Right ventricle myocardium superior (tissue), 1 donor: ENCODE data around the gene BEST2. TPM values are rescaled to one million over a fixed set of nuclear protein-coding genes. Genes with fewer than 3 reads are reported as not detected.
A peak's percentile ranks its signal among the peaks of the same experiment; 100 is the strongest.

Source experiments
- ATAC-seq: fragments of 200-7000 bp; cut with Tn5 transposase; one replicate; pipeline ENCODE4 v1.9.1; 2020; ENCODE audit warnings: mild to moderate bottlenecking; ENCODE audit not compliant: poor library complexity
- DNase-seq: peaks from one replicate; pipeline ENCODE4 v3.0.0-alpha.2; 2020
- intact Hi-C: fragments of 100-400 bp; cut with DNase I; formaldehyde crosslinking; loops from one replicate; pipeline ENCODE4 v1.11.2; 2022
- total RNA-seq: library from RNA; stranded (reverse); fragmentation: NEBNext Ultra II Directional; extraction: Animal tissue kit (Norgen Biotek cat#: 25700); gene quantifications from one replicate; pipeline ENCODE4 v1.2.1, GENCODE V29; 2021
- donor health status: DM: no; HTN: yes; CAD: no; lungs with severe emphysema.

BEST2 gene
- total RNA-seq, 1 donor from 2014 or later: not detected

DNA sequence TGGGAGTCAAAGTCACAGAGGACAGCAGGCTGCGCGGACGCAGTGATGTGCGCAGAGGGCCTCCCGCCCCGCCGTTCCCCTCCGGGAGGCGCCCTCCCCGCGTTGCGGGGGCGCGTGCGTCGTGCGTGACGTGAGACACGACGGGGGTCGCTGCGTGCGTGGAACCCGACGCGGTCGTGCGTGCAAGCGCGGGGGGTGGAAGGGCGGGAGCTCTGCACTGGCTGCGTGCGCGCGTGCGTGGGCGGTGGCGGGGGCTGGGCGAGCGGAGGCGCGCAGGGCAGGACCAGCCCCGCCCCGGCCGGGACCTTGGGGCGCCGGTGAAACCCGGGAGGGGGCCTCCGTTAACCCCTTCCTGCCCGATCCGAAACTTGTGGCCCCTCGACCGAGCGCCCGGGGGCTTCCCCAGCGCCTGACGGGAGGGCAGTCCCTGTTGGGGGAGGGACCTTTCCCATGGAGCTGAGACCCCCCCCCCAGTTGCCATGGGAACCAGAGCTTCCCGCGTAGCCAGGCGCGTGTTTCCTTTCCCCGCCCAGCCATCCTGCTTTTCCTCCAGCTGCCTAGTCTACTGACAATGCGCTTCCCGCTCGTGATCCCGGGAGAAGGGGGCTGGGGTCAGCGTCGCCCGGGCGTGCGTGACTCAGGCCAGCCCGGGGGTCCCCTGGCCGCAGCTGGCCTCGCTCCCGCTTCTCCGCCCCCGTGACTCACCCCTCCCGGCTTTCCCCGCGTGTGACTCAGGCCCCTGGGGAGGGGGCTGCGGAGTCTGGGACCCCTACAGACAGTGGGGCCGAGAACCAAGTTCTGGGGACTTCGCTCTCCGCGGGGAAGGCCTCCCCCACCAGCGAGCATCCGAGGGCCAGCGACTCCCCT, 31.1 kb downstream of the BEST2 start:
- intact Hi-C loops: no loop called here
- peak; percentile 95 for DNase-seq
- ATAC-seq: peak; percentile 76

DNA sequence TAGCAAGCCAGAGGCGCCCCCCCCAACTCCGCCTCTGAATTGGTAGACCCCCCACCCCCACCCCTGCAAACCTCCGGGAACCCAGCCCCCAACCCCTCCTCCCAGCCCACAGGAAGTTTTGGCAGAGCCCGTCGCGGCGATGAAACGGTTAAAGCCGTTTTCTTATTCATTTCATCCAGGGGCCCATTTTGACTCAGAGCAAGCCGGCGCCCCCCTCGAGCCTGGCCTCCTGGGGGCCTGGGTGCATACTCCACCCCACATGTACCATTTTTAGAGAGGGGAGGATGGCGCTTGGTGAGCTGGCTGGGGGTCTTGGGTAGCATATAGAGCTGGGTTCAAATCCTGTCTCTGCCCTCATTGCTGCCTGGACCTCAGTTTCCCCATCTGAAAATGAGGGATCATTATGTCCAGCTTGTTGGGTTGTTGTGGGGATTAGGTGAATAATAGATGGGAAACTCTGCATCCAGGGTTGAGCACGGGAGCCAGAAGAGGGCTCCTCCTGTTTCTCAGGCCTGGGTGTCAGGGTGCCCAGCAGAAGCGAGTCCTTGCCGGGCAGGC, 31.8 kb downstream of the BEST2 start:
- intact Hi-C loops: no loop called here
- ATAC-seq (no peak), DNase-seq (no peak)

DNA sequence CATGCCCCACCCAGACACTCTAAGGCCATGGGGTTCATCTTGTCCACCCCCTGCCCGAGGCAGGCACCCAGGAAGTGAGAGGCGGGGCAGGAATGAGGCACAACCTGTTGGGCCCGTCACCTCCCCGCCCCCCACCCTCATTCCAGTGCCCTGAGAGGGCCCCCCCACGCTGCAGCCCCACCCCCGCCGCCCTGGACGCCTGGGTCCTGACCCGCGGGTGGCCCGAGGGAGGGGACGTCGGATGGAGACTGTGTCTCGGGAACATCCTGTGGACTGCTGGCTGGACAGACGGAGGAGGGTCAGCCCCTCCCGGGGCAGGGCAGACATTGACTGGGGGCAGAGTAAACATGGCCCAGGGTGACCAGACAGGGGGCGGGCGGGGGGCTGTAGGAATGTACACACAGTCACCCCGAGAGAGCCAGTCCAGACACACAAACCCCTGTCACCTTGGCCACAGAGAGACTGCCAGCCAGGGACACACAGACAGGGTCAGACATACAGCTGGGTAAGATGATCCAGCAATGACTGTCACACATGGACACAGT, 32.3 kb downstream of the BEST2 start:
- DNase-seq (peak; percentile 65), ATAC-seq (no peak)
- intact Hi-C loops: no loop called here

- ATAC-seq: no peak
- no peak for DNase-seq
- intact Hi-C loops: no loop called here
Measured at GRCh38 chr19:12784394-12784870, 32.8 kb downstream of the BEST2 start.

DNA sequence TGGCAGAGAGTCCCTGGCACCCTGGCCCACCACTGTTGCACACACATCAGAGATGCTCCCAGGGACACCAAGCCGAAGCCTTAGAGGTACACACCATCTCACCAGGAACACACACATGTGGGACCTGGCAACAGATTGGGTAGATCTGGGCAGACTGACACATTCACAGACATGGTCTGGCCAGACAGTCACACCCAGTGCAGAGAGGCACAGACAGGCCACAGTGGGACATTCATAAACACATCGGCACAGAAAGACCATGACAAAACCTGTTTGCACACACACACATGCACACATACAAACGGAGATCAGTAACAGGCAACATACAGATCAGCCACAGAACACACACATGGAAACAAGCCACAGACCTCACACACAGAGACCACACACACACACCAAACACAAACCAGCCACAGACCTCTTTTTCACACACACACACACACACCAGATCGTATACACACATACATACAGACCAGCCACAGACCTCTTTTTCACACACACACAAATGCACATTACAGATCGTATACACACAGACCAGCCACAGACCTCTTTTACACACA, 33.4 kb downstream of the BEST2 start:
- ATAC-seq (no peak), DNase-seq (no peak)
- intact Hi-C loops: no loop called here

DNA sequence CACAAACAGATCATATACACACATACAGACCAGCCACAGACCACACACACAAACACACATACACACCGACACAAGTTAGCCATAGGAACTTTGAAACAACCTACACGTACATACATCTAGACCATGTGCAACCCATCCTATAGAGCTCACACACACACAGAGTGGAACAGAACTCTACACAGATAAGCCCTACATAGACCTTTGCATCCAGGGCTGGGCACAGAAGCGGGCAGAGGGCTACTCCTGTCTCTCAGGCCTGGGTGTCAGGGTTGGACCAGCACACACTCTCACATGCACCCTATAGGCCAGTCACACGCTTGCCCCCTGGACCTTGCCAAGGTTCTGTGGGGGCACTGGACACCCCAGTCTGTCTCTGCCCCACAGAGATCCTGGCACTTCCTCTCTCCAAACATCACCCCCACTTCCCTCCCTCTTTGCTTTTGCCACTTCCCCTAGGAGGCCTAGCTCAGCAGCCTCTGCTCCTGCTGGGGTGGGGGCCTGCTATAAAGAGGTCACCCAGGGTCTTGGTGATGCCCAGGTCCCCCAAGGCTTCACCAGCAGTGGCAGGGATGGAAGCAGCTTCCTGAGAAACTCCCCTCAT, 33.9 kb downstream of the BEST2 start:
- DNase-seq: no peak
- intact Hi-C loops: no loop called here
- no peak for ATAC-seq

- intact Hi-C loops: no loop called here
- ATAC-seq: peak; percentile 0
- DNase-seq: peak; percentile 83
Measured at GRCh38 chr19:12786141-12786870, 34.7 kb downstream of the BEST2 start.

- DNase-seq (no peak), ATAC-seq (no peak)
- intact Hi-C loops: no loop called here
Measured at GRCh38 chr19:12786952-12787351, 35.4 kb downstream of the BEST2 start.

- DNase-seq (no peak), ATAC-seq (no peak)
- intact Hi-C loops: no loop called here
Measured at GRCh38 chr19:12787458-12787857, 35.9 kb downstream of the BEST2 start.

DNA sequence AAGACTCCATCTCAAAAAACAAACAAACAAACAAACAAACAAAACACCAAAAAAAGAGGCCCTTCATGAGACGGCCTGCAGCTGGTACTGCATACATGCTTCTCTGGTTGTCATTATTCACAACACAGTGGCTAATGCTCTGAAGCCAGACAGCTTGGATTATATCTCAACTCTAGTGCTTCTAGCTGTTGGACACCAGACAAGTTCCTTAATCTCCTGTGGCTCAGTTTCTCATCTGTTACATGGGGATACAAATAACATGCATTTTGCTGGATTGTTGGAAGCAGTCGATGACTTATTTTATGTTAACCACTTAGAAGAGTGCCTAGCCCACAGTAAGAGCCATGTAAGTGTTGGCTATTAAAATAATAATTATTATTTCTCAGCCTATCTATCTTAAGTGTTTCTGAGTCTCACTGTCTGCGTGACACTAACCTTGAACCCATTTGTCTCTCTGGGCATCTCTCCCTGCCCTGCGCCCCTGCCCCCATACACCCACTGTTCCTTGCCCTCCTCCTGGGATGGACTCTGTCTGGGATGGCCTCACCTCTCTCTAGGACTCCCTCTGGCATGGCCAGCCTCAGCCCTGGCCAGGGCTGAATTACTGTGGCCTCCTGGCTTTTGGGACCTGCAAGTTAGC, 36.6 kb downstream of the BEST2 start:
- DNase-seq: no peak
- no peak for ATAC-seq
- intact Hi-C loops: no loop called here

DNA sequence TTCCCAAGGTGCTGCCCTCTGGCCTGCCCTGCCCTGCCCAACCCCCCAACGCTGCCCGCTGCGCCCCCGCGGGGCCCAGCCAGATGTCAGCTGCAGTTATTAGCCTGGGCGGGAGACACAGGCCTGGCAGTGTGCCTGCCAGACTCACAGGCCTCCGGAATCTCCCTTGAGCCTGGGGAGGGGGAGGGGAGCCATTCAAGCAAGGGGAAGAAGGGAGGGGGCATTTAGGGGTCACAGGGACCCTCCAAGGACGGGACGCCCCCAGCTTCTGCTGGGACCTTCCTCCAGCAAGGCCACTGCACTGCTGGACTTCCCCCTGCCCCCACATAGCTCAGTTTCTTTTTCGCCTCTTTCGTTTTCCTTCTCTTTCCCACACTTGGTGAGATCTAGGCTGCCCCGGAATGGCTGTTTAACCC, 37.1 kb downstream of the BEST2 start:
- DNase-seq (peak; percentile 92), ATAC-seq (no peak)
- intact Hi-C loops: no loop called here

DNA sequence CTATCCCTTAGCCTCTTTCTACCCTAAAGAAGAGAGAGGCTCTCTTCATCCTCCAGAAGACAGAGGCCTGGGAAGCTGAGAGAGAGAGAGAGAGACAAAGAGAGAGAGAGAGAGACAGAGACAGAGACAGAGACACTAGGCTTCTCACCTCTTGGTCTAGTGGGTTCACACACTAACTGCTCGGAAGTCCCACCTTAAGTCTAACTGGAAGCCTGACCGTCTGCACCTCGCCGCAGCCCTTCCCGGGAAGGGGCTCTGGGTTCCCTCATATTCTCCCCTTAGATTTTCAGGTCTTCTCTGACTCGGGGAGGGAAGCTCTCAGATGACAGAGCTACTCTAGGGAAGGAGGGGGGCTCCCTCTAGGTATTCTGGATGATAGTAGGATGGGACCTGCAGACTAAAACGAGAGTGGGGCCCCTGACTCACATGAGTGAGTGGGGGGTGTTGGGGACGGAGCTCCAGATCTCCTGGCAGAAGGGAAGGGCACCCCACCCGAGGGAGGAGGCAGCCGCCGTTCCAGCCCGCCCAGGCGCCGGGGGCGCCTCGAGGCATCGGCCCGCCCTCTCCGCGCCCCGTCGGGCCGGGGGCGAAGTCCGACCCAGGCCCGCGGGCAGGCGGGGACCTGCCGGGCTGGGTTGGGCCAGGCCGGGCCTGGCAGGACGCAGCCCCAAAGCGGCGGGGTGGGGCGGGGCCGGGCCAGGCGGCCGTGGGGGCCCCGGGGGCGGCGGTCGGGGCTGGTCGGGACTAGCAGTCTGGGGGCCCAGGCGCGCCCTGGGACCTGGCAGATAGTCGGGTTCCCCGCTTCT, 37.7 kb downstream of the BEST2 start:
- no peak for DNase-seq

DNA sequence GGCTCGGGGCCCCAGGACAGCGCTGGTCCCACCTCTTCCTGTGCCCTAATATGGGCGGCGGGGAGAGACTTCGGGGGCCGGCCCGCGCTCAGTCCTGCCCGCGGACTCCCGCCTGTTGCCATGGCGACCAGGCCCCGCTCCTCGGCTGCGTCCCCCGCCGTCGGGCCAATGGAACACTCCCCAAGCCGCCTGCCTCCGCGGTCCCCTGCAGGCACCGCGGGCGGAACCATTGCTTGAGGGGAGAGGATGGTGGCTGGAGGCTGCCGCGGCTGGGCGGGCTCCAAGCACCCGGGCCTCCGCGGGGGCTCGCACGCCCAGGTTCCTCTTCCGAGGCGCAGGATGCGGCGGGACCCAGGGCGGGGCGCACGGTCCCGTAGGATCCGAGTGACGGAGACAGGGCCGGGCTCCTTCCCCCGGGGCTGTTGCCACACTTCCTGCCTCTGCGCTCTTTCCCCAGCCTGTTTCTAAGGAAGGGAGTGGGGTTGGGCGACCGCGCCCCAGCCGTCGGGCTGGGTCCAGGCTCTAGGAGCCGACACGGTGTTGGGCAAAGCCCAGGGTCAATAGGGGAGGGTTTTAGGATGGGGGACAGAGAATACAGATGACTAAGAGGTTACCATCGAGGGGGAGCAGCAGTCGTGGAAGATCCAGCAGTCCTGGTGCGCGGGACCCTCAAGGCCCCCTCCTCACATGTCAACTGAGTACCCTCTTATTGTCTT, 38.5 kb downstream of the BEST2 start:
- DNase-seq (peak; percentile 98), ATAC-seq (peak; percentile 48)
- intact Hi-C loops: no loop called here

More for the DNA sequence above, 37.7 kb downstream of the BEST2 start:
- intact Hi-C loops: no loop called here
- no peak for ATAC-seq

GRCh38 chr19:12790628-12791344, 39.2 kb downstream of the BEST2 start:
- intact Hi-C loops: no loop called here
- ATAC-seq (no peak), DNase-seq (no peak)

- intact Hi-C loops: no loop called here
- DNase-seq (peak; percentile 99), ATAC-seq (peak; percentile 68)
Measured at GRCh38 chr19:12791345-12792050, 39.9 kb downstream of the BEST2 start, which contains the start of gene JUNB. JUNB (plus strand) TSS chr19:12791486; CDS start chr19:12791772, 286 bp downstream.
